ENCODE results near the gene LAMTOR1.
A peak's percentile ranks its signal among the peaks of the same experiment; 100 is the strongest.
"Not testable (repeated sequence)": the region's sequence is repeated elsewhere in the genome, so short reads cannot be mapped to it uniquely, and the experiment has no call there.

The LAMTOR1 gene

GRCh38 chr11:72102946-72103753 lies at the start of gene LAMTOR1:
LAMTOR1 (minus strand) TSS chr11:72103297; CDS start chr11:72103224, 73 bp downstream.
- DNase-seq = peak; percentile 96

DNA sequence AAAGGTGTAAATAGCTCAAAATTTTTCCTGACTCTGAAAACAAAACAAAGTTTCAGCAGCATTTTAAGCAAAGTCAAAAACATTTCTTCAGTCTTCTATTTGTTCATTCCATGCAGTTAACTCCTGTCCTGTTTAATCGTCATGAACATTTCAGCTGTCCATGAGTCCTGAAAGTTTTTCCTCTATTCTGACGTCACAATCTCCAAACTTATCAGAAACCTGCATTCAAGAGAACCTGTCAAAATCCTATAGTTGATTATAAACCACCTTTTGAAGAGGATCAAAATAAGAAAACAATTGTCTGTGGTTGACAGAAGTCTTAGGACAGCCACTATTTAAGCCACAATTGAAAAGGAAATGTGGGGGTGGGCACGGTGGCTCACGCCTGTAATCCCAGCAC lies 47.8 kb upstream of the LAMTOR1 start:
- DNase-seq = no peak

- no peak for DNase-seq
These were observed 43.5 kb upstream of the LAMTOR1 start for GRCh38 chr11:72146625-72147024.

- no peak for DNase-seq
These were observed 41.9 kb upstream of the LAMTOR1 start for GRCh38 chr11:72144807-72145565.

DNA sequence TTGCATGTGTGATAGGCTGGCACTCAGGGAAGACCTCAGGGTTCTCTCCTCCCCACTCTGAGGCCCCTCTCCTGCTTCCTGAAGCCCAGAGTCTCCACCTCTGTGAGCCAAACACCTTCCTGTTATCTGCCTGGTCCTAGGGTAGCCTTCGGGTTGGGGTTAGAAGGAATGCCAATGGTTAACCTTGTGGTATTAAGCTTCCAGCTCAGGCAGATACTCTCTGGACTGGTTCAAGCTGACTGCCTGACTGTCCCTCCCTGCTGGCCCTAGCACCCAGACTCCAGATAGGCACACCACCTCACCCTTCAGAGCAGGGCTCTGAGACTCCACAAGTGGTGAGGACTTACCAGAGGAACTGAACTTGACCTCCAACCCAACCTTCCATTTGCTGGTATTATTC lies 39.4 kb upstream of the LAMTOR1 start:
- DNase-seq = not testable (repeated sequence)

DNA sequence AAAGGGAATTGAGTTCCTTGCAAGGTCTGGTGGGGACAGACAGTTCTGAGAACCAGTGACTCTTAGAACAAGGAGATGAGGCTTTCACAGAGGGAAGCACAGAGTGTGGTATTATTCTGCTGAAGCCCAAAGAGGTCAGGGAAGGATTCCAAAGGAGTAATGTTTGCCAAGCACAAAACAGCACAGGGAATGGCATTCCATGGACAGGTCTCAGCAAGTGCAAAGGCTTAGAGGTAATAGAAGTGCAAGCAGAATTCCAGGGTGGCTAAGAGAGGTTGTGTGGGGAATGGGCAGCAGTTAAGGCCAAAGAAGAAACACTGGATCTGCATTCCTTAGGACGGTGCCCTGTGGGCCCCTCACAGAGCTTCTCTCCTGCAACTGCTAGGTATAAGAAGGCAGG lies 39.0 kb upstream of the LAMTOR1 start:
- DNase-seq = not testable (repeated sequence)

- no peak for DNase-seq
These were observed 38.0 kb upstream of the LAMTOR1 start for GRCh38 chr11:72141066-72141465.

- DNase-seq = no peak
These were observed 37.6 kb upstream of the LAMTOR1 start for GRCh38 chr11:72140661-72141060.

- DNase-seq = no peak
These were observed 36.4 kb upstream of the LAMTOR1 start for GRCh38 chr11:72139500-72139899.

- no peak for DNase-seq
These were observed 35.8 kb upstream of the LAMTOR1 start for GRCh38 chr11:72138821-72139390.

DNA sequence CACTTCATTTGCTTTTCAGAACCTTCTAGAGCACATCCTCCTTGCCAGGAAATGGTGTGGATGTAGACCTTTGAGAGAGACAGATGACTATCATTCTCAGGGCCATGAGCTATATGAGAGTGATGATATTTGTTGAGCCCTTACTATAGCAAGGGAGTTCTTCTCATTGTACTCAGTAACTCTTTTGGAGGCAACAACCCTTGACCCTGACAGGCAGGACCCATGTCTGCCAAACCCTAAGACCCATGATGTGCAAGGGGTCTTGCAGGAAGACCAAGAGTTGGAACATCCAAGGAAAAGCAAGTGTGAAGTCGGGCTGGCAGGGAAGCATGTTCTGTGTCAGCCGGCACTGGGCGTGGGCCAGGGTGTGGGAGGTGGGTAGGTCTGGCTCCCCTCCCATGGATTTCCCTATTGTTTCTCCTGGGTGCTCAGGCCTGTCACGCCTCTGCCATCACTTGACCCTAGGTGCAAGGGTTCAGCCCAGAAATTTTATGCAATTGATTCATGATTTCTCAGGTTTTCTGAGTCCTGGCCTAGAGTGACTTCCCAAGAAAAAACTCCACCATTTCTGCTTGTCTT lies 33.7 kb upstream of the LAMTOR1 start:
- no peak for DNase-seq

DNA sequence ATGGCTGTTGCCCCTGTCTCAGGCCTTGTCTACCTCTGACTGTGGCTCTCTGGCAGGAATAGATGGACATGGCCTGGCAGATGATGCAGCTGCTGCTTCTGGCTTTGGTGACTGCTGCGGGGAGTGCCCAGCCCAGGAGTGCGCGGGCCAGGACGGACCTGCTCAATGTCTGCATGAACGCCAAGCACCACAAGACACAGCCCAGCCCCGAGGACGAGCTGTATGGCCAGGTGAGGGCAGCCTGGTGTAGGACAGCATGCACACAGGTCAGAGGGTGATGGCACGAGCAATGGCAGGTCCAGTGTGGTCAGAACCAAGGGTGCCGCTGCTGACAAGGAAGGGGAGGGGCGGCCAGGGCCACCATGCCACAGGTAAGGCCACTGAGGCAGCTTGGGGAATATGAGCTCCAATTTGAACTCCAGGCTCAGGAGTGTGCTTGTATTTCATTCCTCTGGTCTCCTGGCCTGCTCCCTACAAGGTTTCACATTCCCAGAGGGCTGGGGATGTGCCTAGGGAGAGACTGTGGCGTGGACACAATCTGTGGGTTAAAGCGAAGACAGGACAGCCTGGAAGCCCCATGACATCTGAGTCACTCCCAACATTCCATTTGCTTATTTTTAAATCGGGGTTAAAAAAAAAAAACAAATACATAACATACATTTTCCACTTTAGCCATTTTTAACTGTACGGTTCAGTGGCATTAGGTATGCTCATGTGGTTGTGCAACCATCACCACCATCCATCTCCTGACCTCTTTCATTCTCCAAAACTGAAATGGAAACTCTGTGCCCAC lies 33.0 kb upstream of the LAMTOR1 start:
- no peak for DNase-seq

GRCh38 chr11:72135473-72135872 lies 32.4 kb upstream of the LAMTOR1 start, which contains the start of gene FOLR3:
FOLR3 (plus strand) TSS chr11:72135725; CDS start chr11:72135953, 228 bp downstream.
- not testable (repeated sequence) for DNase-seq

GRCh38 chr11:72132646-72133045 lies 29.5 kb upstream of the LAMTOR1 start:
- DNase-seq = no peak

- no peak for DNase-seq
These were observed 26.3 kb upstream of the LAMTOR1 start for GRCh38 chr11:72129381-72129780.

DNA sequence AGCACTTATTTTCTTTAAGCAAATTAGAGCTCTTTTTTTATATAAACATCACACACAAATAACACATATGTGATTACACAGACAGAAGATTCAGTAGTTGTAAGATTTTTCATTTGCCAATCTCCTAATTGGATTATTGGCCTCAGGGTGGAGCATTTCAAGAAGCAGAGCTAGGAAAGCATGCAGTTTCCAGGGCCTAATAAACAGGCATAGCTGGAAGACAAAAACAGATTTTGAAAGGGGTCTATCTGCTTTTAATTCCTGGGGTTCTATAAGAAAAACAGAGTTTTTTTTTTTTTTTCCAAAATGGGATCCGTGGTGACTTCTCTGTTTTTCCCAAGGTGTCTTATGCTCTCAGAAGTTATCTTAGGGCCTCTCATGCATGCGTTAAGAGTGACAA lies 24.8 kb upstream of the LAMTOR1 start:
- no peak for DNase-seq

- no peak for DNase-seq
These were observed 22.9 kb upstream of the LAMTOR1 start for GRCh38 chr11:72125956-72126355.

- no peak for DNase-seq
These were observed 20.9 kb upstream of the LAMTOR1 start for GRCh38 chr11:72124046-72124445.

DNA sequence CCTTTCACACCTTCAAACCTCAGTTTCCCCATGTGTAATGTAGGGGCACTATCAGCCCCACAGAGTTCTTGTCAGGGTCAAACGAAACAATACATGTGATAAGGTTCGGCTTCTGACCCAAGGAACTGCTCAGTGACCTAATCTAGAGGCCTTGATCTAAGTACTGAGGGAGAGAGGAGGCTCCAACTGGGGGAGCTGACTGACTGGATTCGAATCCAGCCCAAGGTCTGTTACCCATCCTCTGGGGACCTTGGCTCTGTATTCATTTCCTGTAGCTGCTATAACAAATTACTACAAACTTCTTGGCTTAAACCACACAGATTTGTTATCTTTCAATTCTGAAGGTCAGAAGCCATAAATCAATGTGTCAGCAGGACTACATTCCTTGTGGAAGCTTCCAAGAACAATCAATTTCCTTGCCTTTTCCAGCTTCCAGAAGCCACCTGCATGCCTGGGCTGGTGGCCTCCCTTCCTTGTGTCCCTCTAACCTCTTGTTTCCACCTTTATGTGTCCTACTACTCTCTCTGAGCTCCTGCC lies 20.1 kb upstream of the LAMTOR1 start:
- DNase-seq = no peak

- no peak for DNase-seq
These were observed 19.5 kb upstream of the LAMTOR1 start for GRCh38 chr11:72122607-72123006.

DNA sequence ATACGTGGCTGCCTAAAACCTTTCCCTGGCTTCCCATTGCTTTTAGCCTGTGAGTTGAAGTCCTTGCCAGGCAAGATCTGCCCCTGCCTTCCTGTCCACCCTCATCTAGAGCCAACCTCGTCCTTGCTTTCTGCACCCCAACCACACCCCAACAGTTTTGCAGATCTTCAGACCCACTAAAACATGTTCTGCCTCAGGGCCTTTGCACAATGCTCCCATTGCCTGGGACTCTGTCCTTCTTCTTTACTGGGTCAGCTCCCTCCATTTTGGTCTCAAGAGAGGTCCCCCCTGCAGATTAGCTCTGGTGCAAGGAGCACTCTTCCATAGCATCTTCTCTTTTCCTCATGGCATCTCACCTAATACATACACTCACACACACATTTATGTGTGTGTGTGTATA lies 17.8 kb upstream of the LAMTOR1 start:
- DNase-seq = no peak

GRCh38 chr11:72119198-72119597 lies 16.1 kb upstream of the LAMTOR1 start:
- no peak for DNase-seq
